Suprapubic skin (tissue), 4 donors: Measurements from ENCODE around the gene CARTPT. TPM values are rescaled to one million over a fixed set of nuclear protein-coding genes. Genes with fewer than 3 reads are reported as not detected.

Source experiments
- DNase-seq, 2 donors: peaks; one replicate each; pipeline ENCODE4 v3.0.0-alpha.2; 2019; ENCODE audit warnings: low spot score in 2 of 2
- H3K27ac ChIP-seq: fragments of 200-600 bp; sonication (generic); one replicate; pipeline ENCODE4 v1.5.1; 2019
- H3K27me3 ChIP-seq: fragments of 200-600 bp; sonication (generic); one replicate; pipeline ENCODE4 v1.5.1; 2019
- H3K36me3 ChIP-seq: fragments of 200-600 bp; sonication (generic); one replicate; pipeline ENCODE4 v1.5.1; 2019
- H3K4me1 ChIP-seq: fragments of 200-600 bp; sonication (generic); one replicate; pipeline ENCODE4 v1.5.1; 2019
- H3K4me3 ChIP-seq: fragments of 200-600 bp; sonication (generic); one replicate; pipeline ENCODE4 v1.5.1; 2019; ENCODE audit warnings: mild to moderate bottlenecking
- H3K9me3 ChIP-seq: fragments of 200-600 bp; sonication (generic); one replicate; pipeline ENCODE4 v1.5.1; 2019
- CTCF ChIP-seq, 2 donors: fragments of 200-600 bp in 1 of 2; fragments of 450-650 bp in 1 of 2; sonication (generic) in 1 of 2; IDR thresholded peaks; one replicate each; pipeline ENCODE4 v1.5.1; 2016 to 2019; ENCODE audit warnings: antibody characterized with exemption in 2 of 2, mild to moderate bottlenecking in 1 of 2, moderate library complexity in 1 of 2
- EP300 ChIP-seq: sonication (generic); formaldehyde crosslinking; IDR thresholded peaks from one replicate; pipeline ENCODE4 v1.6.1; 2017; ENCODE audit warnings: antibody characterized with exemption
- POLR2A ChIP-seq, 2 donors: fragments of 450-650 bp; IDR thresholded peaks; one replicate each; pipeline ENCODE4 v1.6.1; 2017; ENCODE audit warnings: antibody characterized with exemption in 2 of 2, mild to moderate bottlenecking in 2 of 2, moderate library complexity in 2 of 2
- POLR2AphosphoS5 ChIP-seq, 3 donors: sonication (generic); formaldehyde crosslinking; IDR thresholded peaks; one replicate each; pipeline ENCODE4 v1.6.1; 2017; ENCODE audit warnings: antibody characterized with exemption in 3 of 3
- WGBS: methylation state at CpG from one replicate; pipeline ENCODE4 v1.1.5; 2018; 5-methylcytosine and 5-hydroxymethylcytosine counted together
- total RNA-seq, 4 donors: library from RNA; depleted of rRNA; stranded (reverse); fragments of >200 nt; gene quantifications; one replicate each; pipeline ENCODE4 v1.1.0, GENCODE V29; 2016

CARTPT gene
- total RNA-seq = not detected

- Histone ChIP-seq H3K9me3 (no peaks in the 10 kb centered on the region), H3K27ac (no peak within 1 kb of the TSS), H3K36me3 (no peaks in the 10 kb centered on the region), H3K4me1 (peaks cover 12% of the 10 kb centered on the region), H3K27me3 (peaks cover 80% of the 10 kb centered on the region), H3K4me3 (no peak within 1 kb of the TSS)
- 11% methylated on average over 38 of the region's 65 CpGs for WGBS
- DNase-seq = no peak
- no peak for TF ChIP-seq CTCF (IDR thresholded peaks at IDR 0.05)
- no peak for TF ChIP-seq POLR2A (IDR thresholded peaks at IDR 0.05)
- no peak for TF ChIP-seq POLR2AphosphoS5 (IDR thresholded peaks at IDR 0.05)
- no peak for TF ChIP-seq EP300
Observed at GRCh38 chr5:71719063-71719964, at the start of gene CARTPT. CARTPT (plus strand) TSS chr5:71719275; CDS start chr5:71719294, 19 bp downstream.

DNA sequence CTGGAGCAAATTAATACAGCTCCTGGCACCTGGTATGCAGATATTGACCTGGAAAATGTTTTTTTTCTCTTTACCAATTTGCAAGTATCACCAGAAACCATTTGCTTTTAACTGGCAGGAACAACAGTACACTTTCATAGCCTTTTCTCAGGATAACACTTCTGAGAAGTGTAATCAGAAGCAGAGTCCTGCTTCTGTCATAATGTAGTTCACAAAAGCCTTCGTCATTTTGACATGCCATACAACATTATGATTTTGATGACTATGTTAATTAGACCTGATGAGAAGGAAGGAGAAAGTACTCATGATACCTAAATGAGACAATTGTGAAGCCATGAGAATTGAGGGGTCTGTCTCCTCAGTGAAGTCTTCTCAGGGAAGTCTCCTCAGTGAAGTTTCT lies 41.1 kb upstream of the CARTPT start:
- 89% methylated on average over 1 of the region's 1 CpG for WGBS
- Histone ChIP-seq H3K4me3 (no peak overlapping the region), H3K36me3 (no peaks in the 10 kb centered on the region), H3K27ac (no peak overlapping the region), H3K27me3 (no peaks in the 10 kb centered on the region), H3K9me3 (no peaks in the 10 kb centered on the region), H3K4me1 (no peaks in the 10 kb centered on the region)
- DNase-seq = no peak
- no peak for TF ChIP-seq POLR2AphosphoS5 (IDR thresholded peaks at IDR 0.05)
- TF ChIP-seq CTCF (IDR thresholded peaks at IDR 0.05) = no peak
- no peak for TF ChIP-seq EP300
- no peak for TF ChIP-seq POLR2A (IDR thresholded peaks at IDR 0.05)

DNA sequence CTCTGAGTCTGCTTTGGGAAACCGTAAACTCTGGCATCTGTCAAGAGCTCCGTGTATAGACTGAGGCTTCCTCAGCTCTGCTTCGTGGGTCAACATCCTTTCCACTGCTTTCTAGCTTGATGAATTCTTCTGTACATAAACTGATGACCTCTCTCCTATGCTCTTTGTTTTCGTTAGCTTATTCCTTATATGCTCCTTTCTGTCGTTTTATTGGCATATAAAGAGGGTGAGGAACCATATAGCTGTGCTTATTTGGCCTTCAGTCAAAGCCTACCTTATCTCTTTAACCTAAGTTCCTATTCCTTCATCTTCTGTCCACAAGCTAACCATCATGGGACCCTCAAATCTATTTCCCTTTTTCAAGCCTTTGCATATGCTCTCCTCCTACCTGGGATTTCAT lies 39.4 kb upstream of the CARTPT start:
- no peaks in the 10 kb centered on the region for H3K4me1 ChIP-seq
- no peaks in the 10 kb centered on the region for H3K9me3 ChIP-seq
- TF ChIP-seq EP300 (no peak), POLR2A (IDR thresholded peaks at IDR 0.05) (no peak), CTCF (IDR thresholded peaks at IDR 0.05) (no peak), POLR2AphosphoS5 (IDR thresholded peaks at IDR 0.05) (no peak)
- H3K27ac ChIP-seq = no peak overlapping the region
- H3K4me3 ChIP-seq = no peak overlapping the region
- WGBS = 70% methylated on average over 5 of the region's 5 CpGs
- no peaks in the 10 kb centered on the region for H3K36me3 ChIP-seq
- no peaks in the 10 kb centered on the region for H3K27me3 ChIP-seq
- no peak for DNase-seq

DNA sequence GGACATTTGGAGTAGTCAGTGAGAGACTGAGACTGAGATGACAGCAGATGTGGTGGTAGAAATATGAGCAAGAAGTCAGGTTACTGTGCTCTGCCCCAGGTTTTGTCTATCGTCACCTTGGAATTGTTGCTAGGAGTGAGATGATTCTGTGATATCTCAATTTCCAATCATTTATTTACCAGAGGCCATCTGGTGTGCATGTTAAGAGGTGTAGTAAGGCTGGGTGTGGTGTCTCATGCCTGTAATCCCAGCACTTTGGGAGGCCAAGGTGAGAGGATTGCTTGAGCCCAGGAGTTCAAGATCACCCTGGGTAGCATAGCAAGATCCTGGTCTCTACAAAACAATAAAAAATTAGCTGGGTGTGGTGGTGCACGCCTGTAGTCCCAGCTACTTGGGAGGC lies 38.6 kb upstream of the CARTPT start:
- TF ChIP-seq CTCF (IDR thresholded peaks at IDR 0.05) = no peak
- TF ChIP-seq EP300 = no peak
- TF ChIP-seq POLR2AphosphoS5 (IDR thresholded peaks at IDR 0.05) = no peak
- TF ChIP-seq POLR2A (IDR thresholded peaks at IDR 0.05) = no peak
- Histone ChIP-seq H3K27me3 (no peaks in the 10 kb centered on the region), H3K4me1 (no peaks in the 10 kb centered on the region), H3K27ac (no peak overlapping the region), H3K9me3 (no peaks in the 10 kb centered on the region), H3K36me3 (no peaks in the 10 kb centered on the region), H3K4me3 (no peak overlapping the region)
- no peak for DNase-seq
- 87% methylated on average over 2 of the region's 2 CpGs for WGBS

- H3K27ac ChIP-seq = no peak overlapping the region
- no peak for DNase-seq
- 24% methylated on average over 3 of the region's 3 CpGs for WGBS
- H3K4me3 ChIP-seq = no peak overlapping the region
- H3K4me1 ChIP-seq = no peaks in the 10 kb centered on the region
- no peaks in the 10 kb centered on the region for H3K9me3 ChIP-seq
- H3K27me3 ChIP-seq = no peaks in the 10 kb centered on the region
- TF ChIP-seq POLR2A (IDR thresholded peaks at IDR 0.05) (no peak), CTCF (IDR thresholded peaks at IDR 0.05) (no peak), EP300 (no peak), POLR2AphosphoS5 (IDR thresholded peaks at IDR 0.05) (no peak)
- H3K36me3 ChIP-seq = no peaks in the 10 kb centered on the region
Observed at GRCh38 chr5:71681296-71681695, 37.8 kb upstream of the CARTPT start.
